Natural killer cell (primary cell): ENCODE measurements around the gene MED13L. TPM values are rescaled to one million over a fixed set of nuclear protein-coding genes. Genes with fewer than 3 reads are reported as not detected.

Experiments
- ATAC-seq, 3 donors: fragments of 150-1000 bp in 2 of 3; fragments of 200-7000 bp in 1 of 3; cut with Tn5 transposase; 1 replicate in 1 of 3; 2 replicates in 2 of 3; pipeline ENCODE4 v1.10.0; 2021; ENCODE audit warnings: mild to moderate bottlenecking in 2 of 3, moderate library complexity in 2 of 3
- DNase-seq, 2 donors: peaks; one replicate each; pipeline versions ENCODE4 v3.0.0 to v3.0.0-alpha.2; 2013 to 2021; ENCODE audit warnings: mixed read lengths in 1 of 2
- H3K27ac ChIP-seq: one replicate; pipeline ENCODE4 v1.5.1; 2013; ENCODE audit warnings: mild to moderate bottlenecking, low read length
- H3K27me3 ChIP-seq: one replicate; pipeline ENCODE4 v1.6.1; 2013; ENCODE audit warnings: low read length; ENCODE audit not compliant: control insufficient read depth, insufficient read depth
- H3K36me3 ChIP-seq: one replicate; pipeline ENCODE4 v1.6.1; 2013; ENCODE audit warnings: low read length; ENCODE audit not compliant: control insufficient read depth, insufficient read depth
- H3K4me1 ChIP-seq: one replicate; pipeline ENCODE4 v1.6.1; 2013; ENCODE audit warnings: low read length; ENCODE audit not compliant: control insufficient read depth, insufficient read depth
- H3K4me3 ChIP-seq: one replicate; pipeline ENCODE4 v1.5.1; 2013; ENCODE audit warnings: low read length
- H3K9me3 ChIP-seq: one replicate; pipeline ENCODE4 v1.6.1; 2013; ENCODE audit warnings: low read length; ENCODE audit not compliant: control insufficient read depth, insufficient read depth
- H3K27ac Mint-ChIP-seq, 2 donors: one replicate each; pipeline ENCODE4 v1.8.0; 2022; ENCODE audit warnings: mild to moderate bottlenecking in 2 of 2, mixed read lengths in 2 of 2, moderate library complexity in 1 of 2
- H3K27me3 Mint-ChIP-seq, 2 donors: one replicate each; pipeline ENCODE4 v1.8.0; 2022; ENCODE audit warnings: low read depth in 2 of 2, mixed read lengths in 2 of 2
- H3K36me3 Mint-ChIP-seq: one replicate; pipeline ENCODE4 v1.8.0; 2022; ENCODE audit warnings: mixed read lengths
- H3K4me1 Mint-ChIP-seq, 2 donors: one replicate each; pipeline ENCODE4 v1.8.0; 2022; ENCODE audit warnings: mixed read lengths in 2 of 2
- H3K4me3 Mint-ChIP-seq: one replicate; pipeline ENCODE4 v1.8.0; 2022; ENCODE audit warnings: mild to moderate bottlenecking, moderate library complexity, mixed read lengths
- H3K9me3 Mint-ChIP-seq, 2 donors: one replicate each; pipeline ENCODE4 v1.8.0; 2022; ENCODE audit warnings: mixed read lengths in 2 of 2
- WGBS: methylation state at CpG from one replicate; pipeline ENCODE4 v1.1.7; 2013; ENCODE audit warnings: missing lambda C conversion rate; ENCODE audit not compliant: insufficient coverage; 5-methylcytosine and 5-hydroxymethylcytosine counted together
- intact Hi-C: fragments of 100-400 bp; cut with micrococcal nuclease; formaldehyde crosslinking; loops from one replicate; pipeline ENCODE4 v1.14.2; 2022
- total RNA-seq, 4 donors: library from RNA; stranded (reverse); fragments of 120-200 nt in 1 of 4; gene quantifications; one replicate each; pipeline versions ENCODE4 v1.2.3 to v1.2.4, GENCODE V29; 2013 to 2022
- TF ChIP-seq, protein P1 (sequence below): fragments of 200-600 bp; IDR thresholded peaks from one replicate; pipeline ENCODE4 v1.8.0; 2022; ENCODE audit warnings: antibody characterized with exemption

MED13L gene
- total RNA-seq, 3 donors from 2014 or later (not counting 1 experiment from before 2014, with no cell fraction given) = 237 to 316 (median 240) TPM

DNA sequence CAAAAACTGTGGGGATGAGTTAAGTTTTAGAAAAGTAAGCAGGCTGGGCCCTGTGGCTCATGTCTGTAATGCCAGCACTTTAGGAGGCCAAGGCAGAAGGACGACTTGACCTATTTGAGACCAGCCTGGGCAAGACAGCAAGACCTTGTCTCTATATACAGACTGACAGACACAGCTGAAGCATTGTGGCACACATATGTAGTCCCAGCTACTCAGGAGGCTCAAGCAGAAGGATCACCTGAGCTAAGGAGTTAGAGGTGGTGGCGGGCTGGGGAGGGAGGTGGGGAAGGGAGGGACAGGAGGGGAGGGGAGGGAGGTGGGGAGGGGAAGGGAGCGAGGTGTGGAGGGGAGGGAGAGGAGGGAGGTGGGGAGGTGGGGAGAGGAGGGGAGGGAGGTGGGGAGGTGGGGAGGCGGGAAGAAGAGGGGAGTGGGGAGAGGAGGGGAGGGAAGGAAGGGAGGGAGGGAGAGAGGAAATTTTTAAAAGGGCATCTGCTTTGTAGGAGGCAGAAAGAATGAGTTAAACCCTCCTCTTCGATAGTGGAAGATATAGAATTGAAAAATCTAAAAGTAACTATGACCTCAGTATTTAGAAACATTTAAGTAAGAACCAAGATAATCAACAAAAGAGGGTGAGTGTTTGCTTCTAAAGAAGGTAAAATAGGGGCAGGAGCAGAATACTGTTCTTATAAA lies 30.9 kb downstream of the MED13L start:
- Histone ChIP-seq H3K27me3 (no peaks in the 10 kb centered on the region), H3K9me3 (no peaks in the 10 kb centered on the region), H3K36me3 (no peaks in the 10 kb centered on the region), H3K4me1 (peaks cover 17% of the 10 kb centered on the region), H3K27ac (no peak overlapping the region), H3K4me3 (no peak overlapping the region)
- Mint-ChIP-seq H3K36me3 (peaks cover 5% of the 10 kb centered on the region), H3K9me3 (no peaks in the 10 kb centered on the region), H3K27me3 (no peaks in the 10 kb centered on the region), H3K4me3 (peak overlapping the region; percentile 10), H3K4me1 (peaks cover 73 to 78% of the 10 kb centered on the region in 2 donors), H3K27ac (peak overlapping the region in 1 of 2 donors; percentile 54)
- DNase-seq (no peak), ATAC-seq (no peak)
- TF ChIP-seq, protein P1, sequence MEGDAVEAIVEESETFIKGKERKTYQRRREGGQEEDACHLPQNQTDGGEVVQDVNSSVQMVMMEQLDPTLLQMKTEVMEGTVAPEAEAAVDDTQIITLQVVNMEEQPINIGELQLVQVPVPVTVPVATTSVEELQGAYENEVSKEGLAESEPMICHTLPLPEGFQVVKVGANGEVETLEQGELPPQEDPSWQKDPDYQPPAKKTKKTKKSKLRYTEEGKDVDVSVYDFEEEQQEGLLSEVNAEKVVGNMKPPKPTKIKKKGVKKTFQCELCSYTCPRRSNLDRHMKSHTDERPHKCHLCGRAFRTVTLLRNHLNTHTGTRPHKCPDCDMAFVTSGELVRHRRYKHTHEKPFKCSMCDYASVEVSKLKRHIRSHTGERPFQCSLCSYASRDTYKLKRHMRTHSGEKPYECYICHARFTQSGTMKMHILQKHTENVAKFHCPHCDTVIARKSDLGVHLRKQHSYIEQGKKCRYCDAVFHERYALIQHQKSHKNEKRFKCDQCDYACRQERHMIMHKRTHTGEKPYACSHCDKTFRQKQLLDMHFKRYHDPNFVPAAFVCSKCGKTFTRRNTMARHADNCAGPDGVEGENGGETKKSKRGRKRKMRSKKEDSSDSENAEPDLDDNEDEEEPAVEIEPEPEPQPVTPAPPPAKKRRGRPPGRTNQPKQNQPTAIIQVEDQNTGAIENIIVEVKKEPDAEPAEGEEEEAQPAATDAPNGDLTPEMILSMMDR = no peak
- intact Hi-C loops = no loop called here
- WGBS = 88% methylated on average over 2 of the region's 5 CpGs

DNA sequence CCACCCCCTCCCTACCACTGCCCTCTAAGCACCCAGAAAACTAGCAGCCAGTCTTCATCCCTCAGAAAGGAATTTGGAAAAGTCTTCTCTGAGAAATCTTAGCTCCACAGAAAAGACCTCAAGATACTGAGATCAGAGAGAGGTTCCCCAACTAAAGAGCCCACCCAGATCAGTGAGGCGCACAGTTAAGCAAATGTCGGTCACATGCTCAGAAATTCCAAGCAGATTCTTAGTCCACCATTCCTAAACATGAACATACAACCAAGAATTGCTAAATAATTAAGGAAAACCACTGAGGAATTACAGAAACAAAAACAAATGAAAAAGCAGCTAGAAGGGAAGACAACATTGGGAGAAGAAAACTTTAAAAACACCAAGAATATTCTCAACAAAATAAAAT lies 32.3 kb downstream of the MED13L start:
- Histone ChIP-seq H3K9me3 (no peaks in the 10 kb centered on the region), H3K36me3 (no peaks in the 10 kb centered on the region), H3K4me1 (peaks cover 17% of the 10 kb centered on the region), H3K4me3 (no peak overlapping the region), H3K27ac (no peak overlapping the region), H3K27me3 (no peaks in the 10 kb centered on the region)
- peaks cover 79 to 80% of the 10 kb centered on the region in 2 donors for H3K4me1 Mint-ChIP-seq
- no peak for ATAC-seq
- H3K4me3 Mint-ChIP-seq = no peak overlapping the region
- H3K36me3 Mint-ChIP-seq = no peaks in the 10 kb centered on the region
- TF ChIP-seq, protein P1 = no peak
- H3K27me3 Mint-ChIP-seq = no peaks in the 10 kb centered on the region
- no peaks in the 10 kb centered on the region for H3K9me3 Mint-ChIP-seq
- intact Hi-C loops = no loop called here
- no peak for DNase-seq
- H3K27ac Mint-ChIP-seq = no peak overlapping the region
- 100% methylated on average over 2 of the region's 2 CpGs for WGBS

DNA sequence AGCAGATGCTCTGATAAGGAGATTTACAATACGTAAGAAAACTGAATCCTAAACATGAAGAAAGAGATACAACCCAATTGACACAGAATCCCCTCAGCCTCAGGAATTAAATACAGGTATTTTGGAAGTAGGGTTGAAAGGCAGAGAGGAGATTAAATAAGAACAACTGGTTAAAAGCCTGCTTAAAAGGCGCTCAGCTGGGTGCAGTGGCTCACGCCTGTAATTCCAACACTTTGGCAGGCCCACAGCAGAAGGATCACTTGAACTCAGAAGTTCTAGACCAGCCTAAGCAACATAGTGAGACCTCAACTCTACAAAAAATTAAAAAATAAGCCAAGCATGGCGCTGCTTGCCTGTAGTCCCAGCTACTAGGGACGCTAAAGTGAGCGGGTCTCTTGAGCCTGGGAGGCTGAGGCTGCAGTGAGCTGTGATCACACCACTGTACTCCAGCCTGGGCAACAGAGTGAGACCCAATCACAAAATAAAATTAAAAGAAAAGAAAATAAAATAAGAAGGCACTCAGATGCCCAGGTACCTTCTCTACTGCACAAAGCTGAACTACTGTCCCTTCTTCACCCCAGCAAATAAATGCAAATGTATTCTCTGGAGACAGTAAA lies 32.9 kb downstream of the MED13L start:
- Histone ChIP-seq H3K9me3 (no peaks in the 10 kb centered on the region), H3K27me3 (no peaks in the 10 kb centered on the region), H3K4me1 (peaks cover 17% of the 10 kb centered on the region), H3K4me3 (no peak overlapping the region), H3K36me3 (no peaks in the 10 kb centered on the region), H3K27ac (no peak overlapping the region)
- H3K4me1 Mint-ChIP-seq = peaks cover 83% of the 10 kb centered on the region in 2 donors
- H3K4me3 Mint-ChIP-seq = no peak overlapping the region
- no peaks in the 10 kb centered on the region for H3K36me3 Mint-ChIP-seq
- WGBS = 92% methylated on average over 5 of the region's 6 CpGs
- no peak for DNase-seq
- ATAC-seq = no peak
- H3K27ac Mint-ChIP-seq = peak overlapping the region; percentile 19 to 32
- no peaks in the 10 kb centered on the region for H3K9me3 Mint-ChIP-seq
- TF ChIP-seq, protein P1 = no peak
- intact Hi-C loops = no loop called here
- no peaks in the 10 kb centered on the region for H3K27me3 Mint-ChIP-seq
